ENCODE results near the gene CLCN2.

Gene CLCN2

DNA sequence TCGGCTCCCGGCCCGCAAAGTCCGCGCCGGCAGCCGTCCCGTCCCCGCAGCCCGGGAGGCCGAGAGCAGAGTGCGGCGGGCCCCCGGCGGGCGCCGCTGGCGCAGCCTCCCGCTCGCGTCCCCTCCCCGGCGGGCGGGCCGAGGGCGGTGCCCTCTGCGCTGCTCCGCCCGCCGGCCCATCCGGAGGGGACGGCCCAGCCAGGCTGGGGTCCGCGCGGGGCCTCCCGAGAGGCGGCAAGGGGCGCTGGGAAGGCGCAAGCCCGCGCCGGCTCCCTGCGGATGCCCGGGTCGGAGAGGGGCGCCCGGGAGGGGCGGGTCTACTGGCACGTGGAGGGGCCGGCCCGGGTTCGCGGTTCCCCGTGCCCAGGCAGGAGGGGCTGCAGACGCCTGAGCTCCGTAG is at the start of gene CLCN2, which contains the start of gene POLR2H:
Gene CLCN2 (minus strand): TSS at position 74 of the 400 bp plus-strand sequence. CDS start 126 bp downstream, outside the sequence.
Gene POLR2H (plus strand): TSS at position 179 of the 400 bp plus-strand sequence. CDS start 1,783 bp downstream, outside the sequence.
- TF ChIP-seq POLR2A (IDR thresholded peaks at IDR 0.05; ENCODE audit: extremely low read depth, insufficient read length) = peak; percentile 63
- TF ChIP-seq, protein P1, sequence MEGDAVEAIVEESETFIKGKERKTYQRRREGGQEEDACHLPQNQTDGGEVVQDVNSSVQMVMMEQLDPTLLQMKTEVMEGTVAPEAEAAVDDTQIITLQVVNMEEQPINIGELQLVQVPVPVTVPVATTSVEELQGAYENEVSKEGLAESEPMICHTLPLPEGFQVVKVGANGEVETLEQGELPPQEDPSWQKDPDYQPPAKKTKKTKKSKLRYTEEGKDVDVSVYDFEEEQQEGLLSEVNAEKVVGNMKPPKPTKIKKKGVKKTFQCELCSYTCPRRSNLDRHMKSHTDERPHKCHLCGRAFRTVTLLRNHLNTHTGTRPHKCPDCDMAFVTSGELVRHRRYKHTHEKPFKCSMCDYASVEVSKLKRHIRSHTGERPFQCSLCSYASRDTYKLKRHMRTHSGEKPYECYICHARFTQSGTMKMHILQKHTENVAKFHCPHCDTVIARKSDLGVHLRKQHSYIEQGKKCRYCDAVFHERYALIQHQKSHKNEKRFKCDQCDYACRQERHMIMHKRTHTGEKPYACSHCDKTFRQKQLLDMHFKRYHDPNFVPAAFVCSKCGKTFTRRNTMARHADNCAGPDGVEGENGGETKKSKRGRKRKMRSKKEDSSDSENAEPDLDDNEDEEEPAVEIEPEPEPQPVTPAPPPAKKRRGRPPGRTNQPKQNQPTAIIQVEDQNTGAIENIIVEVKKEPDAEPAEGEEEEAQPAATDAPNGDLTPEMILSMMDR (IDR thresholded peaks at IDR 0.05; ENCODE audit: low read depth, low read length) = no peak
- TF ChIP-seq, protein P2, sequence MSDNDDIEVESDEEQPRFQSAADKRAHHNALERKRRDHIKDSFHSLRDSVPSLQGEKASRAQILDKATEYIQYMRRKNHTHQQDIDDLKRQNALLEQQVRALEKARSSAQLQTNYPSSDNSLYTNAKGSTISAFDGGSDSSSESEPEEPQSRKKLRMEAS (IDR thresholded peaks at IDR 0.05; ENCODE audit: low read depth, low read length) = peak; percentile 82
- peak; percentile 73 for TF ChIP-seq MYC (IDR thresholded peaks at IDR 0.05; ENCODE audit: low read depth, low read length)
- H3K4me3 ChIP-seq (ENCODE audit: low read depth, low read length) = peak within 1 kb of the TSS; percentile 79
- DNase-seq (ENCODE audit: low read depth) = peak; percentile 85

GRCh38 chr3:184409946-184410500 is 48.6 kb upstream of the CLCN2 start:
- DNase-seq (ENCODE audit: low read depth) = no peak
- TF ChIP-seq, protein P1 (IDR thresholded peaks at IDR 0.05; ENCODE audit: low read depth, low read length) = no peak
- TF ChIP-seq, protein P2 (IDR thresholded peaks at IDR 0.05; ENCODE audit: low read depth, low read length) = no peak
- TF ChIP-seq POLR2A (IDR thresholded peaks at IDR 0.05; ENCODE audit: extremely low read depth, insufficient read length) = no peak
- TF ChIP-seq MYC (IDR thresholded peaks at IDR 0.05; ENCODE audit: low read depth, low read length) = no peak
- no peak overlapping the region for H3K4me3 ChIP-seq (ENCODE audit: low read depth, low read length)

- H3K4me3 ChIP-seq (ENCODE audit: low read depth, low read length) = no peak overlapping the region
- DNase-seq (ENCODE audit: low read depth) = no peak
- TF ChIP-seq MYC (IDR thresholded peaks at IDR 0.05; ENCODE audit: low read depth, low read length) = no peak
- TF ChIP-seq, protein P2 (IDR thresholded peaks at IDR 0.05; ENCODE audit: low read depth, low read length) = no peak
Observed at GRCh38 chr3:184409331-184409926, 48.0 kb upstream of the CLCN2 start.

DNA sequence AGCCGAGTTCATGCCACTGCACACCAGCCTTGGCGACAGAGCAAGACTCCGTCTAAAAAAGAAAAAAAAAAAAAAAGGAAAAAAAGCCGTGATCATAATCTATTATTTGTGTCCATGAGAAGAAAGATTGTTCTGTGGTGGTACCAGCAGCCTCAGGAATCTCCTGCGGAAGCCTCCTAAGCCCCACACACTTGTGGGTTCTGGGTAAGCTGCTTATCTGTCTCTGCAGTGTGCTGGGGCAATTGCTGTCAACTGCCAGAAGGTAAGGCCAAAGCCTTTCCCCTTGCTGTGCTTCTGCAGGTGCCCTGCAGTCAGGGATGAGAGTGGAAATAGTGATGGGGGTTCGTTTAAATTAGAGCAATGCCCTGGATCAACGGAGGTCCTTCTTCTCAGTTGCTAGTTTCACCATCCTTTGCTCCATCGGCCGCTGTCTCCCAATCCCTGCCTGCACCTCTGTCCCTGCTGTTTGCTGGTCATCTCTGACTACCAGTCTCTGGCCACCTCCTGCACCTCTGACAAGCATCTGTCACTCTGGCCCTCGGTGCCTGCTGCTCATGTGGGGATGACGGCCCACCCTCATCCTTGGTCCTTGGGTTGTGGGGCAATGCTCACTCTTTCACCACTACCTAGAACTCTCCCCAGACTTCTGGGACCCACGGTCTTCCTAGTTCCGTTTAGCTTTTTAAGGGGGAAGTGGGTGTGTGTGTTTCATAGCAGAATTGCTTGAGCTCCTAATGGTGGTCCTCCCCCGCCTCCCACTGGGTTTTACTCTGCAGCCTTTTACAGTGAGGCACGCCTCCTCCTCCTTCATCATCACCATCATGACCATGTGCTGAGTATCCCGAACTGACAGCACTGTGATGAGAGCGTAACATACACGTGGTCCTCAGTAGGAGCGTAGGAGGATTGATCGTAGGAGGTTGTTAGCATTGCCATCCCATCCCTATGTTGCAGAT is 43.9 kb upstream of the CLCN2 start:
- TF ChIP-seq, protein P1 (IDR thresholded peaks at IDR 0.05; ENCODE audit: low read depth, low read length) = no peak
- TF ChIP-seq POLR2A (IDR thresholded peaks at IDR 0.05; ENCODE audit: extremely low read depth, insufficient read length) (no peak), MYC (IDR thresholded peaks at IDR 0.05; ENCODE audit: low read depth, low read length) (no peak)
- TF ChIP-seq, protein P2 (IDR thresholded peaks at IDR 0.05; ENCODE audit: low read depth, low read length) = no peak
- peak; percentile 31 for DNase-seq (ENCODE audit: low read depth)
- H3K4me3 ChIP-seq (ENCODE audit: low read depth, low read length) = no peak overlapping the region

GRCh38 chr3:184399410-184399809 is 38.0 kb upstream of the CLCN2 start:
- TF ChIP-seq, protein P2 (IDR thresholded peaks at IDR 0.05; ENCODE audit: low read depth, low read length) = no peak
- TF ChIP-seq, protein P1 (IDR thresholded peaks at IDR 0.05; ENCODE audit: low read depth, low read length) = no peak
- TF ChIP-seq MYC (IDR thresholded peaks at IDR 0.05; ENCODE audit: low read depth, low read length) (no peak), POLR2A (IDR thresholded peaks at IDR 0.05; ENCODE audit: extremely low read depth, insufficient read length) (no peak)
- no peak for DNase-seq (ENCODE audit: low read depth)
- H3K4me3 ChIP-seq (ENCODE audit: low read depth, low read length) = no peak overlapping the region

All from NB4 (cell line).